Duodenal mucosa (tissue), 2 donors: Measurements from ENCODE around the gene COL16A1.

ENCODE experiments used
- H3K27ac ChIP-seq: one replicate; pipeline ENCODE4 v1.7.0; 2013; ENCODE audit warnings: low read depth, low read length
- H3K27me3 ChIP-seq, 2 donors: one replicate each; pipeline ENCODE4 v1.7.0; 2013; ENCODE audit warnings: low read length in 2 of 2, control low read depth in 1 of 2; ENCODE audit not compliant: insufficient read depth in 2 of 2, control insufficient read depth in 1 of 2
- H3K36me3 ChIP-seq, 2 donors: one replicate each; pipeline ENCODE4 v1.7.0; 2013; ENCODE audit warnings: low read length in 2 of 2, control low read depth in 1 of 2; ENCODE audit not compliant: insufficient read depth in 2 of 2, control insufficient read depth in 1 of 2
- H3K4me1 ChIP-seq, 2 donors: one replicate each; pipeline ENCODE4 v1.7.0; 2013; ENCODE audit warnings: low read length in 2 of 2, control low read depth in 1 of 2; ENCODE audit not compliant: insufficient read depth in 2 of 2, control insufficient read depth in 1 of 2
- H3K4me3 ChIP-seq, 2 donors: one replicate each; pipeline ENCODE4 v1.7.0; 2013; ENCODE audit warnings: low read length in 2 of 2, low read depth in 1 of 2
- H3K9ac ChIP-seq, 2 donors: one replicate each; pipeline ENCODE4 v1.7.0; 2013; ENCODE audit warnings: low read length in 2 of 2, low read depth in 1 of 2
- H3K9me3 ChIP-seq, 2 donors: one replicate each; pipeline ENCODE4 v1.7.0; 2013; ENCODE audit warnings: low read length in 2 of 2, control low read depth in 1 of 2; ENCODE audit not compliant: control insufficient read depth in 1 of 2

Gene COL16A1

DNA sequence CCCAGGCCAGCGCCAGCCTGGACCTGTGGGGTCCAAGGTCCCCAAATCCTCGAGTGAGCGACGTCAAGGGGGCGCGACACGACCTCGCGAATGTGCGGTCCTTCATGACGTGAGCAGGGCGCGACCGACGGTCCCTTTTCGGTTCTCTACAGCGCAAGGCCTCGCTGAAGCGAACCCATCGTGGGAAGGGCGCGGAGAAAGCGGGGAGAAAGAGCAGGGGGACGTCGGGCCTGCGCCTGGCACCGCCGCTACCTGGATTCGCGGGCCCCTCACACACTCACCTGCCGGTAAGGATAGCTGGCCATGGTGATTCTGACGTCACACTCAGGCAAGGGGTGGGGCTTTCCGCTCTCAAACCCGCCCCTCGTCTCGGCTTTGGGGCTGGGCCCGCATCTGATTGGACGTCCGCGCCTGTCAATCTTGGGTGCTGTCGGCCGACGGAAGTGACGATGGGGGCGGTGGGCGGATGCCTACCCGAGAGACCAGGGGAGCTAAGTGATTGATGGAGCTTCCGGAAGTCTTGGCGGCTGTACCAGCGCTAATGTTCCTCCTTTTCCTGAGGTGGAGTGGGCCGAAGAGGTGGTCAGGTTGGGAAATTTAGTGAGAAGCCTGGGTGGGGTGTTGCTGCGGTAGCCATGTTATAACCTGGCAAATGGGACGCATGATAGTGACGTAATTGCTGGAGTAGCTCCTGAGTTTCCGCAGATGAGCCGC lies 59.1 kb downstream of the COL16A1 start, which contains the start of gene PEF1:
TSS of gene PEF1 (minus strand) at position 317 of the 714 bp plus-strand sequence. CDS start at position 305, 12 bp downstream.
- peak within 1 kb of the TSS; percentile 97 for H3K27ac ChIP-seq
- peak within 1 kb of the TSS; percentile 89 to 90 for H3K4me3 ChIP-seq
- H3K9me3 ChIP-seq = no peaks in the 10 kb centered on the region
- H3K4me1 ChIP-seq = peaks cover 22 to 28% of the 10 kb centered on the region in 2 donors
- peak within 1 kb of the TSS; percentile 90 to 94 for H3K9ac ChIP-seq
- H3K36me3 ChIP-seq = peaks cover 0 to 2% of the 10 kb centered on the region in 2 donors
- no peaks in the 10 kb centered on the region for H3K27me3 ChIP-seq

DNA sequence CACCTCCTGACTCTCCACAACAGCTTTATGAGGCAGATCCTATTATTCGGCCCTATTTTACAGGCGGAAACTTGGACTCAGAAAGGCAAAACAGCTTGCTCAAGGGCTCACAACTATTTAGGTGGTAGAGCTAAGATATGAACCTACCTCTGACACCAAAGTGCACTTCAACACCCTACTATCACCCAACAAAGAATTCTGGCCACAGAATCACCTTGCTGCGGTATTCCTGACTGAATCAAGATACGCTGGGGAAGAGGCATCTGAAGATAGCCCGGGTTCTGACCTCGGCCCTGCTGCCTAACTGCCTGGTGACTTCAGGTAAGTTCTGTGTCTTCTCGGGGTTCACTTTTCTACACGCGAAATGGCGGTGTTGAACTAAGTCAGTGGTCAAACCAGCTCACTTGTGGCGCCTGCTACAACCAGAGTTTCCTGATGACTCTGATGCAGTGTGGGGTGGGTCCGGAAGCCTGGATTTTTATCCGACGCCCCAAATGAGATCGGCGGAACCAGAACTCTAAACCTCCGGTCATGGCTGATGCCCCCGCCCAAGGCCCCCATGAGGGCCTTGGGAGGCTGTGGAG lies 59.7 kb downstream of the COL16A1 start:
- Histone ChIP-seq H3K4me1 (peaks cover 28 to 34% of the 10 kb centered on the region in 2 donors), H3K27me3 (no peaks in the 10 kb centered on the region), H3K9ac (peak overlapping the region; percentile 90 to 94), H3K4me3 (peak overlapping the region; percentile 89 to 90), H3K27ac (peak overlapping the region; percentile 97), H3K36me3 (peaks cover 0 to 2% of the 10 kb centered on the region in 2 donors), H3K9me3 (no peaks in the 10 kb centered on the region)

DNA sequence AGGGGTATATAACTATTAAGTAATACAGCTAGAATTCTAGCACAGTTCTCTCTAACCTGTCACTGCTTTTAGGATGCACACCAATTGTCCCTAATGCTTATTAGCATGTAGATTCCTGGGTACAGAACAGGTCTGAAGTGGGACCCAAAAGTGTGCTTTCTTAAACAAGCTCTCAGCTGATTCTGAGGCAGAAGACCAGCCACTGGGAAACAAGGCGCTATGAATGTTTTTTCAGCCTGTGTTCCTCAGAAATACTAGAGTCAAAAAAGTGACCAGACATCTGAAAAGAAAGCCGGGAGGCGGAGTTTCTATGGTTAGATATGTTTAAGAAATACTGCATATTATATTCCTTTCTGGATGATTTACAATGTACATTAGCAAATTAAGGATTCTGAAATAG lies 60.9 kb downstream of the COL16A1 start:
- peaks cover 0 to 2% of the 10 kb centered on the region in 2 donors for H3K36me3 ChIP-seq
- no peak overlapping the region for H3K27ac ChIP-seq
- H3K9me3 ChIP-seq = no peaks in the 10 kb centered on the region
- H3K4me3 ChIP-seq = no peak overlapping the region
- peaks cover 40 to 46% of the 10 kb centered on the region in 2 donors for H3K4me1 ChIP-seq
- no peaks in the 10 kb centered on the region for H3K27me3 ChIP-seq
- H3K9ac ChIP-seq = no peak overlapping the region

DNA sequence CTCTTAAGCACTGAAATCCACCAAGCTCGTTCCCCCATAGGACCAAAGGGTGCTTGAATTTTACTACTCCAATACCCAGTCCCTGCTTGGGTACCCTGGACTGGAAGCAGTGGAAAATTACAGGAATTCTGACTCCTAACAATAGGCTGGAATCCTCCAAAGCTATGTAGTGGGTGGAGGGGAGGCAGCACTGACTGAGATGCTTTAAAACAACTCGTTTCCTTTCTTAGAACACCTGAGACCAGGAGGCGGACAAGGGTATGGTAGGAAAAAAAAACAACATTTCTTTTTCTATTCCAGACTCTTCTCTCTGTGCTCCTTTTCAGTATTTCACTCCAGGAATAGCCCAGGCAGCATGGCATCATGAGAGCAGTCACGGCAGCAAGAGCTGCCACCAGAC lies 61.5 kb downstream of the COL16A1 start:
- H3K4me1 ChIP-seq = peaks cover 45 to 50% of the 10 kb centered on the region in 2 donors
- no peak overlapping the region for H3K9ac ChIP-seq
- no peaks in the 10 kb centered on the region for H3K9me3 ChIP-seq
- no peak overlapping the region for H3K27ac ChIP-seq
- no peak overlapping the region for H3K4me3 ChIP-seq
- H3K36me3 ChIP-seq = peaks cover 0 to 2% of the 10 kb centered on the region in 2 donors
- H3K27me3 ChIP-seq = no peaks in the 10 kb centered on the region

DNA sequence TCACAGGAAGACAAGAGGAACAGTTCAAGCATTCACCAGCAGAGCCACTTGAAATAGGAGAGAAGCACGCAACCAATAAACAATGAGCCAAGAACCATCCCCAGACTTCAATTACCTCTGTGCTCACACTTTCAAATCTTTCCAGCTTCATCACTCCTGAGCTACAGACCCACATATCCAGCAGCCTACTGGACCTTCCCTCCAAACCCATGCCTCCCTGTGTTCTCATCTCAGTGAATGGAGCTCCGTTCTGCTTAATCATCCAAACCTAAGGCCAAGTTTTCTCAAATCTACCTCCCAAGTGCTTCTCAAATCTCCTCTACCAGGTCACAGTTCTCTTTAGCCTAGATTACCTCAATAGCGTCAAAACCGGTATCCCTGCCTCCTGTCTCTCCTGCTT lies 62.9 kb downstream of the COL16A1 start:
- no peak overlapping the region for H3K9ac ChIP-seq

DNA sequence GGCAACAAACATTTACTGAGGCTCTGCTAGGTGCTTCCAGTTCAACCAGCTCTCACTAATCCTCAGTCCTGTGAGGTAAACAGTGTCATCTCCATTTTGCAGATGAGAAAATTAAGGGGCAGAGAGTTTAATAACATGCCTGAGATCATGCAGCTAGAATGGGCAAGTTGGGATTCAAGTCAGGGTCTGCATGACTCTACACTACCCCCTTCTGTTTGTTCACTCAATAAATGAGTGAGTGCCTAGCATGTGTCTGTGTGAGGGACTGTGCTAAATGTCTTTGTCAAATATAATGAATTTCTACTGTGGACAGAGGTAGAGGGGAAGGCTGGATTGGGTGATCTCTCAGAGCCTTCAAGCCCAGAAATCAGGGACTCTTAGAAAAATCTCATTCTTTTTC lies 63.6 kb downstream of the COL16A1 start:
- no peak overlapping the region for H3K27ac ChIP-seq
- peaks cover 51 to 61% of the 10 kb centered on the region in 2 donors for H3K4me1 ChIP-seq
- no peak overlapping the region for H3K9ac ChIP-seq
- no peak overlapping the region for H3K4me3 ChIP-seq
- no peaks in the 10 kb centered on the region for H3K9me3 ChIP-seq
- H3K36me3 ChIP-seq = peaks cover 0 to 2% of the 10 kb centered on the region in 2 donors
- H3K27me3 ChIP-seq = no peaks in the 10 kb centered on the region

More for the DNA sequence above, 62.9 kb downstream of the COL16A1 start:
- peaks cover 55 to 64% of the 10 kb centered on the region in 2 donors for H3K4me1 ChIP-seq
- no peak overlapping the region for H3K4me3 ChIP-seq
- H3K36me3 ChIP-seq = peaks cover 0 to 2% of the 10 kb centered on the region in 2 donors
- H3K9me3 ChIP-seq = no peaks in the 10 kb centered on the region
- no peaks in the 10 kb centered on the region for H3K27me3 ChIP-seq
- H3K27ac ChIP-seq = no peak overlapping the region

DNA sequence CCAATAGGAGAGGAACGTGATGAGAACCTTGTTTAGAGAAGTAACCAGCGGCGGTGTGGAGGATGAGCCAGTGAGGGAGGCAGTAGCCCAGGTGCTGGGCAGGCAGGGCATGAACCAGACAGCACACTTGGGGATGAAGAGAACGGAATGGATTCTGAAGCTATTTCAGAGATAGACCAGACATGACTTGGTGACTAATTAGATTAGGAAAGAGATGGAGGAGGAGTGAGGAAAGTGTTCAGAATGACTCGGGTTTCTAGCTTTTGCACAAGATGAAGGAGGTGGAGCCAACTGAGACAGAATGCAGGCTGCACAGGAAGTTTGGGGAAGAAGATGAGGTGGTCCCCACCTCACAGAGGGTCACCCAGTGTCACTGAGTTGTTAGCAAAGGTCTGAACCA lies 64.3 kb downstream of the COL16A1 start:
- H3K27me3 ChIP-seq = no peaks in the 10 kb centered on the region
- no peak overlapping the region for H3K4me3 ChIP-seq
- H3K36me3 ChIP-seq = peaks cover 1 to 8% of the 10 kb centered on the region in 2 donors
- peaks cover 50 to 61% of the 10 kb centered on the region in 2 donors for H3K4me1 ChIP-seq
- H3K9me3 ChIP-seq = no peaks in the 10 kb centered on the region
- no peak overlapping the region for H3K9ac ChIP-seq
- H3K27ac ChIP-seq = no peak overlapping the region

DNA sequence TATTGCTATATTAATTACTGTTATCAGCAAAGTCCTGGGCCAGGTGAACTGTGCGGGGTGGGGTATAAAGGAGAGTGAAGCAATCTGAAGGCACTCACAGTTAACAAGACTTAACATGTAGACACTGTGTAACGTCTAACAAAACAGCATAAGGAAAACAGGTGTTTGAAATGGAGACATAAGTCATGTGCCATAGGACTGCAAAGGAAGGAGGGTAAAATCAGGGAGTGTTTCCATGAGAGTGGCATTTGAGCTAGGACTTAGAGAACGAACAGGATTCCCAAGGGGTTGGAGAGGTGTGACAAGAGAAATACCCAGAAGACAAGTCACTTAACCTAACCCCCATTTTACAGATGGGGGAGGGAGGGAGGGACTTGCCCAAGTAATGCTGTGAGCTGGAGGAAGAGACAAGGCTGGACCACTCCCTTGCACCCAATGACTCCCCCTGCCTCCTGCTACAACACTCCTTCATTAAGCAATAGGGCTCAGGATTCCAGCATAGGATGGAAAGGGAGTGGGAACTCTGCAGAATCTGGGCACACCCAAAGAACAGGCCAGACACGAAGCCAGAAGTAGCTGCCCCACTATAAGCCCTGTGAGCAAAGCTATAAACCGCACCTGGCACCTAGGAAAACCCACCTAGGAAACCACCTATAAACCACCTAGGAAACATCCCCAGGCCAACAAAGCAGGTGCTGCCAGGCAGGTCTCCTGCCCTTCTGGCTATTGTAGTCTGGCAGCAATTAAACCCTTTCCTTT lies 65.7 kb downstream of the COL16A1 start:
- Histone ChIP-seq H3K9me3 (no peaks in the 10 kb centered on the region), H3K36me3 (peaks cover 6 to 17% of the 10 kb centered on the region in 2 donors), H3K4me1 (peaks cover 40 to 50% of the 10 kb centered on the region in 2 donors), H3K27me3 (no peaks in the 10 kb centered on the region), H3K9ac (peak overlapping the region in 1 of 2 donors; percentile 28), H3K4me3 (no peak overlapping the region), H3K27ac (no peak overlapping the region)

DNA sequence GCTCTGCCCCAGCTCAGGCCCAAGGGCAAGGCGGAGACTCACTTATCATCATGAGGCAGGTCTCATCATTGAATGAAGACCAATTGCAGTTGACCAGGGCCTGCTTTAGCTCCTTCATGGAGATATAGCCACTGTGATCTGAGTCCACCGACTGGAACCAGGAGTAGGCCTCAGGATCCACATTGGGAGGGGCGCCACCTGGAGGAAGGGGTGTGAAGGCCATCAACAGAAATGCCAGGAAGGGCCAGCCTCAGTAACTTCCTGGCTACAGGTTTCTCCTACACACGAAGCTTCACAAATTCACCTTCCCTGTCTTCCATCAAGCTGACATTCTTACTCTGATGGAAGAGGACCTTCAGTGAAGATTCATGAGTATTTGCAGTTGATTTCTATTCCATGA lies 70.7 kb downstream of the COL16A1 start:
- Histone ChIP-seq H3K9me3 (no peaks in the 10 kb centered on the region), H3K36me3 (peaks cover 52 to 65% of the 10 kb centered on the region in 2 donors), H3K27ac (no peak overlapping the region), H3K4me1 (peaks cover 21 to 25% of the 10 kb centered on the region in 2 donors), H3K9ac (no peak overlapping the region), H3K27me3 (no peaks in the 10 kb centered on the region), H3K4me3 (no peak overlapping the region)

DNA sequence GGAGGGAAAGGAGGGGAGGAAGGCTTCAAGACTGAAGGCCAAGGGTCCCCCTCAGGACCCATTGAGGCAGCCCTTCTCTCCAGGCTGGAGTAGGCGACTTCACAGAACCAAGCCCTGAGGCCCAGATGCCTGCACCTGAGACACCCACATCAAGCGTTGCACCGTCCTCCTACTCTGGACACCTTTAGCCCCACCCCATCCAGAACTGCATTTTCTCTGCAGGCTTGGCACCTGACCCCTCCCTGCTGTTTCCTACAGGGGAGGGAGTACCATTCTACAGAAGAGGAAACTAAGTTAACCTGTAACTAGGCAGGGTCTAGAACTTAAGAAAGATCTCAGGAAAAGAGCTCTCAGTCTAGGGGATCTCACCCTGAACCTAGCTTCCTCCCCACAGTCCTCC lies 71.2 kb downstream of the COL16A1 start:
- Histone ChIP-seq H3K9me3 (no peaks in the 10 kb centered on the region), H3K27ac (no peak overlapping the region), H3K36me3 (peaks cover 55 to 69% of the 10 kb centered on the region in 2 donors), H3K9ac (no peak overlapping the region), H3K27me3 (no peaks in the 10 kb centered on the region), H3K4me3 (no peak overlapping the region), H3K4me1 (peaks cover 18 to 26% of the 10 kb centered on the region in 2 donors)
